WTC11 (cell line): Measurements from ENCODE around the gene ZBTB16. TPM values are rescaled to one million over a fixed set of nuclear protein-coding genes. Genes with fewer than 3 reads are reported as not detected.

Experiments
- ATAC-seq: fragments of 200-7000 bp; cut with Tn5 transposase; 2 replicates; pipeline ENCODE4 v1.10.0; 2021; ENCODE audit warnings: mild to moderate bottlenecking, moderate library complexity
- CTCF ChIA-PET: fragments of 300-600 bp; sonication (Branson Sonifier 250); formaldehyde crosslinking; loops from one replicate; lab custom pipeline; 2021; ENCODE audit warnings: antibody characterized with exemption; lab: Charles Lee
- POLR2A ChIA-PET: fragments of 350-600 bp; sonication (Branson Sonifier 250); formaldehyde crosslinking; loops from one replicate; lab custom pipeline; 2021; ENCODE audit warnings: antibody characterized with exemption; lab: Charles Lee
- DNase-seq: peaks from one replicate; pipeline ENCODE4 v3.0.0; 2021; ENCODE audit warnings: low spot score
- H3K27ac Mint-ChIP-seq: 2 replicates; pipeline ENCODE4 v1.8.0; 2021; ENCODE audit warnings: mixed read lengths
- H3K27me3 Mint-ChIP-seq: 2 replicates; pipeline ENCODE4 v1.8.0; 2021; ENCODE audit warnings: low read depth, mild to moderate bottlenecking, moderate library complexity, mixed read lengths
- H3K36me3 Mint-ChIP-seq: 2 replicates; pipeline ENCODE4 v1.8.0; 2021; ENCODE audit warnings: mixed read lengths
- H3K4me1 Mint-ChIP-seq: 2 replicates; pipeline ENCODE4 v1.8.0; 2022; ENCODE audit warnings: mixed read lengths
- H3K4me3 Mint-ChIP-seq: 2 replicates; pipeline ENCODE4 v1.8.0; 2021; ENCODE audit warnings: mild to moderate bottlenecking, moderate library complexity, mixed read lengths
- H3K9me3 Mint-ChIP-seq: 2 replicates; pipeline ENCODE4 v1.8.0; 2021; ENCODE audit warnings: mixed read lengths
- ATF1 ChIP-seq: sonication (generic); formaldehyde crosslinking; IDR thresholded peaks from 2 replicates; pipeline ENCODE4 v1.8.1; 2023; ENCODE audit warnings: mild to moderate bottlenecking, moderate library complexity, missing genetic modification reagents
- CBFB ChIP-seq: sonication (generic); formaldehyde crosslinking; IDR thresholded peaks from 2 replicates; pipeline ENCODE4 v1.8.1; 2022; ENCODE audit warnings: mild to moderate bottlenecking, low read depth, missing genetic modification reagents
- ESRRA ChIP-seq: sonication (generic); formaldehyde crosslinking; IDR thresholded peaks from 2 replicates; pipeline ENCODE4 v1.8.1; 2022; ENCODE audit warnings: mild to moderate bottlenecking, missing genetic modification reagents, borderline replicate concordance
- GTF2I ChIP-seq: fragments of 250-450 bp; sonication (Bioruptor Pico); conservative IDR thresholded peaks from 2 replicates; pipeline ENCODE4 v1.4.0; 2021; ENCODE audit warnings: mild to moderate bottlenecking
- HMGA2 ChIP-seq: fragments of 250-450 bp; sonication (Bioruptor Pico); IDR thresholded peaks from 2 replicates; pipeline ENCODE4 v1.4.0; 2021; ENCODE audit warnings: mild to moderate bottlenecking, moderate library complexity
- JAZF1 ChIP-seq: fragments of 250-450 bp; sonication (Bioruptor Pico); IDR thresholded peaks from 2 replicates; pipeline ENCODE4 v1.9.0; 2021; ENCODE audit warnings: moderate library complexity, mild to moderate bottlenecking, inconsistent platforms
- MYBL2 ChIP-seq: sonication (generic); formaldehyde crosslinking; IDR thresholded peaks from 2 replicates; pipeline ENCODE4 v1.8.1; 2023; ENCODE audit warnings: mild to moderate bottlenecking, moderate library complexity, missing genetic modification reagents
- NR3C1 ChIP-seq: sonication (generic); formaldehyde crosslinking; conservative IDR thresholded peaks from 2 replicates; pipeline ENCODE4 v1.8.1; 2023; ENCODE audit warnings: low read depth, mild to moderate bottlenecking, missing genetic modification reagents
- SMAD3 ChIP-seq: sonication (generic); formaldehyde crosslinking; IDR thresholded peaks from 2 replicates; pipeline ENCODE4 v1.8.0; 2022; ENCODE audit warnings: missing genetic modification reagents, mild to moderate bottlenecking, borderline replicate concordance
- SMAD4 ChIP-seq: sonication (generic); formaldehyde crosslinking; IDR thresholded peaks from 2 replicates; pipeline ENCODE4 v1.8.0; 2022; ENCODE audit warnings: mild to moderate bottlenecking, missing genetic modification reagents
- ZBTB21 ChIP-seq: sonication (generic); formaldehyde crosslinking; IDR thresholded peaks from 2 replicates; pipeline ENCODE4 v1.8.1; 2023; ENCODE audit warnings: mild to moderate bottlenecking, missing genetic modification reagents, borderline replicate concordance
- ZNF138 ChIP-seq: sonication (generic); formaldehyde crosslinking; conservative IDR thresholded peaks from 2 replicates; pipeline ENCODE4 v1.8.1; 2022; ENCODE audit warnings: mild to moderate bottlenecking, moderate library complexity, missing genetic modification reagents
- total RNA-seq: library from RNA; stranded (reverse); gene quantifications from 3 replicates; pipeline ENCODE4 v1.2.3, GENCODE V29; 2021
- TF ChIP-seq, protein P1 (sequence below): sonication (generic); formaldehyde crosslinking; IDR thresholded peaks from 2 replicates; pipeline ENCODE4 v1.8.1; 2022; ENCODE audit warnings: low read depth, missing genetic modification reagents, borderline replicate concordance
- TF ChIP-seq, protein P2 (sequence below): sonication (generic); formaldehyde crosslinking; IDR thresholded peaks from 2 replicates; pipeline ENCODE4 v1.8.0; 2022; ENCODE audit warnings: mild to moderate bottlenecking, missing genetic modification reagents
- TF ChIP-seq, protein P3 (sequence below): sonication (generic); formaldehyde crosslinking; IDR thresholded peaks from 2 replicates; pipeline ENCODE4 v1.8.0; 2022; ENCODE audit warnings: missing genetic modification reagents
- TF ChIP-seq, protein P4 (sequence below): sonication (generic); formaldehyde crosslinking; IDR thresholded peaks from 2 replicates; pipeline ENCODE4 v1.8.0; 2023; ENCODE audit warnings: missing genetic modification reagents, mild to moderate bottlenecking, borderline replicate concordance
- TF ChIP-seq, protein P5 (sequence below): sonication (generic); formaldehyde crosslinking; IDR thresholded peaks from 2 replicates; pipeline ENCODE4 v1.8.1; 2022; ENCODE audit warnings: mild to moderate bottlenecking, missing genetic modification reagents, moderate library complexity, borderline replicate concordance
- TF ChIP-seq, protein P6 (sequence below): fragments of 250-450 bp; sonication (Bioruptor Pico); IDR thresholded peaks from 2 replicates; pipeline ENCODE4 v1.9.0; 2021; ENCODE audit warnings: mild to moderate bottlenecking
- TF ChIP-seq, protein P7 (sequence below): sonication (generic); formaldehyde crosslinking; IDR thresholded peaks from 2 replicates; pipeline ENCODE4 v1.8.0; 2022; ENCODE audit warnings: mild to moderate bottlenecking, missing genetic modification reagents

Gene ZBTB16
- total RNA-seq, 1 experiment from 2014 or later: 0.57 TPM

DNA sequence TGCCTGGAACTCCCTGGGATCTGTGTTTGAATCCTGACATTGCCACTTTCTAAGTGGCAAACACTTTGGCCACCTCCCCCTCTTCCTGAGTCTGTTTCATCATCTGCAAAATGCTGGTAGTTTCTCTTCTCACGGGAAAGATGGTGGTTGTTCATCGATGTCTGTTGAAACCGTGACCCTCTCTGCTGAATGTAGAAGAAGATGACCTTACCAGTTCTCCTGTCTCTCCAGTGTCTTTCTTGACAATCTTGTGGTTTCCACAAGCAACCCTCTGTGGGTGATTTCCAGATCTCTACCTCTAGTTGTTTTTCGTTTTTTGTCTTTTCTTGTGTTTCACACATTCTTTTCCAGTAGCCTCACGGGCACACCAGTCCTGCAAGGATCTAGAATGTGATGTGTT is 27.5 kb downstream of the ZBTB16 start (continued):
- TF ChIP-seq HMGA2 (no peak), SMAD4 (CRISPR knock-in tag) (no peak)
- TF ChIP-seq, protein P1, sequence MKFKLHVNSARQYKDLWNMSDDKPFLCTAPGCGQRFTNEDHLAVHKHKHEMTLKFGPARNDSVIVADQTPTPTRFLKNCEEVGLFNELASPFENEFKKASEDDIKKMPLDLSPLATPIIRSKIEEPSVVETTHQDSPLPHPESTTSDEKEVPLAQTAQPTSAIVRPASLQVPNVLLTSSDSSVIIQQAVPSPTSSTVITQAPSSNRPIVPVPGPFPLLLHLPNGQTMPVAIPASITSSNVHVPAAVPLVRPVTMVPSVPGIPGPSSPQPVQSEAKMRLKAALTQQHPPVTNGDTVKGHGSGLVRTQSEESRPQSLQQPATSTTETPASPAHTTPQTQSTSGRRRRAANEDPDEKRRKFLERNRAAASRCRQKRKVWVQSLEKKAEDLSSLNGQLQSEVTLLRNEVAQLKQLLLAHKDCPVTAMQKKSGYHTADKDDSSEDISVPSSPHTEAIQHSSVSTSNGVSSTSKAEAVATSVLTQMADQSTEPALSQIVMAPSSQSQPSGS (CRISPR knock-in tag): no peak

DNA sequence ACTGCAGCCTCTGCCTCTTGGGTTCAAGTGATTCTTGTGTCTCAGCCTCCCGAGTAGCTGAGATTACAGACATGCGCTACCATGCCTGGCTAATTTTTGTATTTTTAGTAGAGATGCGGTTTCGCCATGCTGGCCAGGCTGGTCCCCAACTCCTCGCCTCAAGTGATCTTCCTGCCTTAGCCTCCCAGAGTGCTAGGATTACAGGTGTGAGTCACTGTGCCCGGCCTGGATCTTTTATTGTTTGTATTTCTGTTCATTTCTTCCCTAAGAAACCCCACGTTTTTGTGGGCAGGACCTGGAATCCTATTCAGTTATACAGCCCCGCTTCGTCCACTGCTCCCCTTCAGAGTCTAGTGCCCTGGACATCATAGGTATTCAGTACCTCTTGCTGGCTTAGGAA is 28.7 kb downstream of the ZBTB16 start:
- Mint-ChIP-seq H3K4me3 (no peak overlapping the region), H3K27me3 (no peaks in the 10 kb centered on the region; the same call in 1 of the 2 replicates)

More for the DNA sequence above, 28.7 kb downstream of the ZBTB16 start:
- no peak for ATAC-seq
- DNase-seq: no peak
- TF ChIP-seq, protein P2, sequence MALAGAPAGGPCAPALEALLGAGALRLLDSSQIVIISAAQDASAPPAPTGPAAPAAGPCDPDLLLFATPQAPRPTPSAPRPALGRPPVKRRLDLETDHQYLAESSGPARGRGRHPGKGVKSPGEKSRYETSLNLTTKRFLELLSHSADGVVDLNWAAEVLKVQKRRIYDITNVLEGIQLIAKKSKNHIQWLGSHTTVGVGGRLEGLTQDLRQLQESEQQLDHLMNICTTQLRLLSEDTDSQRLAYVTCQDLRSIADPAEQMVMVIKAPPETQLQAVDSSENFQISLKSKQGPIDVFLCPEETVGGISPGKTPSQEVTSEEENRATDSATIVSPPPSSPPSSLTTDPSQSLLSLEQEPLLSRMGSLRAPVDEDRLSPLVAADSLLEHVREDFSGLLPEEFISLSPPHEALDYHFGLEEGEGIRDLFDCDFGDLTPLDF (CRISPR knock-in tag): no peak
- TF ChIP-seq, protein P3, sequence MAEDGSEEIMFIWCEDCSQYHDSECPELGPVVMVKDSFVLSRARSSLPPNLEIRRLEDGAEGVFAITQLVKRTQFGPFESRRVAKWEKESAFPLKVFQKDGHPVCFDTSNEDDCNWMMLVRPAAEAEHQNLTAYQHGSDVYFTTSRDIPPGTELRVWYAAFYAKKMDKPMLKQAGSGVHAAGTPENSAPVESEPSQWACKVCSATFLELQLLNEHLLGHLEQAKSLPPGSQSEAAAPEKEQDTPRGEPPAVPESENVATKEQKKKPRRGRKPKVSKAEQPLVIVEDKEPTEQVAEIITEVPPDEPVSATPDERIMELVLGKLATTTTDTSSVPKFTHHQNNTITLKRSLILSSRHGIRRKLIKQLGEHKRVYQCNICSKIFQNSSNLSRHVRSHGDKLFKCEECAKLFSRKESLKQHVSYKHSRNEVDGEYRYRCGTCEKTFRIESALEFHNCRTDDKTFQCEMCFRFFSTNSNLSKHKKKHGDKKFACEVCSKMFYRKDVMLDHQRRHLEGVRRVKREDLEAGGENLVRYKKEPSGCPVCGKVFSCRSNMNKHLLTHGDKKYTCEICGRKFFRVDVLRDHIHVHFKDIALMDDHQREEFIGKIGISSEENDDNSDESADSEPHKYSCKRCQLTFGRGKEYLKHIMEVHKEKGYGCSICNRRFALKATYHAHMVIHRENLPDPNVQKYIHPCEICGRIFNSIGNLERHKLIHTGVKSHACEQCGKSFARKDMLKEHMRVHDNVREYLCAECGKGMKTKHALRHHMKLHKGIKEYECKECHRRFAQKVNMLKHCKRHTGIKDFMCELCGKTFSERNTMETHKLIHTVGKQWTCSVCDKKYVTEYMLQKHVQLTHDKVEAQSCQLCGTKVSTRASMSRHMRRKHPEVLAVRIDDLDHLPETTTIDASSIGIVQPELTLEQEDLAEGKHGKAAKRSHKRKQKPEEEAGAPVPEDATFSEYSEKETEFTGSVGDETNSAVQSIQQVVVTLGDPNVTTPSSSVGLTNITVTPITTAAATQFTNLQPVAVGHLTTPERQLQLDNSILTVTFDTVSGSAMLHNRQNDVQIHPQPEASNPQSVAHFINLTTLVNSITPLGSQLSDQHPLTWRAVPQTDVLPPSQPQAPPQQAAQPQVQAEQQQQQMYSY (CRISPR knock-in tag): no peak
- TF ChIP-seq SMAD3 (CRISPR knock-in tag) (no peak), MYBL2 (no peak), ATF1 (CRISPR knock-in tag) (no peak), JAZF1 (CRISPR knock-in tag) (no peak), ESRRA (CRISPR knock-in tag) (no peak), ZBTB21 (CRISPR knock-in tag) (no peak), ZNF138 (no peak), CBFB (CRISPR knock-in tag) (no peak), GTF2I (no peak), NR3C1 (CRISPR knock-in tag) (no peak)
- TF ChIP-seq, protein P4, sequence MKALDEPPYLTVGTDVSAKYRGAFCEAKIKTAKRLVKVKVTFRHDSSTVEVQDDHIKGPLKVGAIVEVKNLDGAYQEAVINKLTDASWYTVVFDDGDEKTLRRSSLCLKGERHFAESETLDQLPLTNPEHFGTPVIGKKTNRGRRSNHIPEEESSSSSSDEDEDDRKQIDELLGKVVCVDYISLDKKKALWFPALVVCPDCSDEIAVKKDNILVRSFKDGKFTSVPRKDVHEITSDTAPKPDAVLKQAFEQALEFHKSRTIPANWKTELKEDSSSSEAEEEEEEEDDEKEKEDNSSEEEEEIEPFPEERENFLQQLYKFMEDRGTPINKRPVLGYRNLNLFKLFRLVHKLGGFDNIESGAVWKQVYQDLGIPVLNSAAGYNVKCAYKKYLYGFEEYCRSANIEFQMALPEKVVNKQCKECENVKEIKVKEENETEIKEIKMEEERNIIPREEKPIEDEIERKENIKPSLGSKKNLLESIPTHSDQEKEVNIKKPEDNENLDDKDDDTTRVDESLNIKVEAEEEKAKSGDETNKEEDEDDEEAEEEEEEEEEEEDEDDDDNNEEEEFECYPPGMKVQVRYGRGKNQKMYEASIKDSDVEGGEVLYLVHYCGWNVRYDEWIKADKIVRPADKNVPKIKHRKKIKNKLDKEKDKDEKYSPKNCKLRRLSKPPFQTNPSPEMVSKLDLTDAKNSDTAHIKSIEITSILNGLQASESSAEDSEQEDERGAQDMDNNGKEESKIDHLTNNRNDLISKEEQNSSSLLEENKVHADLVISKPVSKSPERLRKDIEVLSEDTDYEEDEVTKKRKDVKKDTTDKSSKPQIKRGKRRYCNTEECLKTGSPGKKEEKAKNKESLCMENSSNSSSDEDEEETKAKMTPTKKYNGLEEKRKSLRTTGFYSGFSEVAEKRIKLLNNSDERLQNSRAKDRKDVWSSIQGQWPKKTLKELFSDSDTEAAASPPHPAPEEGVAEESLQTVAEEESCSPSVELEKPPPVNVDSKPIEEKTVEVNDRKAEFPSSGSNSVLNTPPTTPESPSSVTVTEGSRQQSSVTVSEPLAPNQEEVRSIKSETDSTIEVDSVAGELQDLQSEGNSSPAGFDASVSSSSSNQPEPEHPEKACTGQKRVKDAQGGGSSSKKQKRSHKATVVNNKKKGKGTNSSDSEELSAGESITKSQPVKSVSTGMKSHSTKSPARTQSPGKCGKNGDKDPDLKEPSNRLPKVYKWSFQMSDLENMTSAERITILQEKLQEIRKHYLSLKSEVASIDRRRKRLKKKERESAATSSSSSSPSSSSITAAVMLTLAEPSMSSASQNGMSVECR: no peak
- TF ChIP-seq, protein P5, sequence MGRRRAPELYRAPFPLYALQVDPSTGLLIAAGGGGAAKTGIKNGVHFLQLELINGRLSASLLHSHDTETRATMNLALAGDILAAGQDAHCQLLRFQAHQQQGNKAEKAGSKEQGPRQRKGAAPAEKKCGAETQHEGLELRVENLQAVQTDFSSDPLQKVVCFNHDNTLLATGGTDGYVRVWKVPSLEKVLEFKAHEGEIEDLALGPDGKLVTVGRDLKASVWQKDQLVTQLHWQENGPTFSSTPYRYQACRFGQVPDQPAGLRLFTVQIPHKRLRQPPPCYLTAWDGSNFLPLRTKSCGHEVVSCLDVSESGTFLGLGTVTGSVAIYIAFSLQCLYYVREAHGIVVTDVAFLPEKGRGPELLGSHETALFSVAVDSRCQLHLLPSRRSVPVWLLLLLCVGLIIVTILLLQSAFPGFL (CRISPR knock-in tag): no peak
- TF ChIP-seq, protein P6, sequence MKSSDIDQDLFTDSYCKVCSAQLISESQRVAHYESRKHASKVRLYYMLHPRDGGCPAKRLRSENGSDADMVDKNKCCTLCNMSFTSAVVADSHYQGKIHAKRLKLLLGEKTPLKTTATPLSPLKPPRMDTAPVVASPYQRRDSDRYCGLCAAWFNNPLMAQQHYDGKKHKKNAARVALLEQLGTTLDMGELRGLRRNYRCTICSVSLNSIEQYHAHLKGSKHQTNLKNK (CRISPR knock-in tag): no peak
- TF ChIP-seq, protein P7, sequence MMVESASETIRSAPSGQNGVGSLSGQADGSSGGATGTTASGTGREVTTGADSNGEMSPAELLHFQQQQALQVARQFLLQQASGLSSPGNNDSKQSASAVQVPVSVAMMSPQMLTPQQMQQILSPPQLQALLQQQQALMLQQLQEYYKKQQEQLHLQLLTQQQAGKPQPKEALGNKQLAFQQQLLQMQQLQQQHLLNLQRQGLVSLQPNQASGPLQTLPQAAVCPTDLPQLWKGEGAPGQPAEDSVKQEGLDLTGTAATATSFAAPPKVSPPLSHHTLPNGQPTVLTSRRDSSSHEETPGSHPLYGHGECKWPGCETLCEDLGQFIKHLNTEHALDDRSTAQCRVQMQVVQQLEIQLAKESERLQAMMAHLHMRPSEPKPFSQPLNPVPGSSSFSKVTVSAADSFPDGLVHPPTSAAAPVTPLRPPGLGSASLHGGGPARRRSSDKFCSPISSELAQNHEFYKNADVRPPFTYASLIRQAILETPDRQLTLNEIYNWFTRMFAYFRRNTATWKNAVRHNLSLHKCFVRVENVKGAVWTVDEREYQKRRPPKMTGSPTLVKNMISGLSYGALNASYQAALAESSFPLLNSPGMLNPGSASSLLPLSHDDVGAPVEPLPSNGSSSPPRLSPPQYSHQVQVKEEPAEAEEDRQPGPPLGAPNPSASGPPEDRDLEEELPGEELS (CRISPR knock-in tag): no peak
- Mint-ChIP-seq H3K9me3 (no peaks in the 10 kb centered on the region), H3K4me1 (peaks cover 20% of the 10 kb centered on the region), H3K36me3 (no peaks in the 10 kb centered on the region), H3K27ac (no peak overlapping the region)
- POLR2A ChIA-PET: no interaction called here
- CTCF ChIA-PET: no interaction called here
